ENCODE results near the gene SEMA3F. TPM values are rescaled to one million over a fixed set of nuclear protein-coding genes. Genes with fewer than 3 reads are reported as not detected.

The SEMA3F gene
- total and polyA plus RNA-seq, 2 experiments from 2014 or later = 21.8 to 27.6 TPM

GRCh38 chr3:50119786-50120185, 35.3 kb upstream of the SEMA3F start:
- peak overlapping the region; percentile 19 for H3K27ac ChIP-seq
- no peak for TF ChIP-seq CTCF (IDR thresholded peaks at IDR 0.05; ENCODE audit: low read depth, low read length)

GRCh38 chr3:50120364-50121071, 34.6 kb upstream of the SEMA3F start:
- H3K27ac ChIP-seq = peak overlapping the region; percentile 52
- no peak for TF ChIP-seq CTCF (IDR thresholded peaks at IDR 0.05; ENCODE audit: low read depth, low read length)
- peaks cover 36% of the 10 kb centered on the region for H3K36me3 ChIP-seq
- peaks cover 15% of the 10 kb centered on the region for H3K4me1 ChIP-seq (ENCODE audit: low read depth)
- no peak for DNase-seq (ENCODE audit: low read depth in 1 of 2, low spot score in 1 of 2)
- H3K4me3 ChIP-seq = no peak overlapping the region
- no peaks in the 10 kb centered on the region for H3K9me3 ChIP-seq (ENCODE audit: low read depth)
- H3K27me3 ChIP-seq = no peaks in the 10 kb centered on the region

More at GRCh38 chr3:50119786-50120185, 35.3 kb upstream of the SEMA3F start:
- Histone ChIP-seq H3K9me3 (ENCODE audit: low read depth) (no peaks in the 10 kb centered on the region), H3K27me3 (no peaks in the 10 kb centered on the region), H3K36me3 (peaks cover 43% of the 10 kb centered on the region), H3K4me1 (ENCODE audit: low read depth) (peaks cover 10% of the 10 kb centered on the region), H3K4me3 (no peak overlapping the region)
- DNase-seq (ENCODE audit: low read depth in 1 of 2, low spot score in 1 of 2) = no peak

- DNase-seq (ENCODE audit: low read depth in 1 of 2, low spot score in 1 of 2) = peak; percentile 83 to 86
- Histone ChIP-seq H3K4me3 (no peak overlapping the region), H3K36me3 (peaks cover 28% of the 10 kb centered on the region), H3K27ac (peak overlapping the region; percentile 11), H3K4me1 (ENCODE audit: low read depth) (peaks cover 23% of the 10 kb centered on the region), H3K9me3 (ENCODE audit: low read depth) (no peaks in the 10 kb centered on the region), H3K27me3 (no peaks in the 10 kb centered on the region)
- TF ChIP-seq CTCF (IDR thresholded peaks at IDR 0.05; ENCODE audit: low read depth, low read length) = peak; percentile 77
These were observed 33.8 kb upstream of the SEMA3F start for GRCh38 chr3:50121072-50122032.

GRCh38 chr3:50122071-50122470, 33.1 kb upstream of the SEMA3F start:
- H3K36me3 ChIP-seq = peaks cover 20% of the 10 kb centered on the region
- no peak overlapping the region for H3K27ac ChIP-seq
- peaks cover 29% of the 10 kb centered on the region for H3K4me1 ChIP-seq (ENCODE audit: low read depth)
- no peaks in the 10 kb centered on the region for H3K9me3 ChIP-seq (ENCODE audit: low read depth)
- H3K27me3 ChIP-seq = no peaks in the 10 kb centered on the region
- H3K4me3 ChIP-seq = no peak overlapping the region
- no peak for DNase-seq (ENCODE audit: low read depth in 1 of 2, low spot score in 1 of 2)
- no peak for TF ChIP-seq CTCF (IDR thresholded peaks at IDR 0.05; ENCODE audit: low read depth, low read length)

- H3K4me1 ChIP-seq (ENCODE audit: low read depth) = peaks cover 29% of the 10 kb centered on the region
- no peak for DNase-seq (ENCODE audit: low read depth in 1 of 2, low spot score in 1 of 2)
- no peaks in the 10 kb centered on the region for H3K27me3 ChIP-seq
- peaks cover 13% of the 10 kb centered on the region for H3K36me3 ChIP-seq
- no peak overlapping the region for H3K4me3 ChIP-seq
- no peak for TF ChIP-seq CTCF (IDR thresholded peaks at IDR 0.05; ENCODE audit: low read depth, low read length)
- no peak overlapping the region for H3K27ac ChIP-seq
- H3K9me3 ChIP-seq (ENCODE audit: low read depth) = no peaks in the 10 kb centered on the region
These were observed 32.3 kb upstream of the SEMA3F start for GRCh38 chr3:50122661-50123391.
